GM19043 (cell line): ENCODE results near the gene SMARCA1.

Experiments
- ATAC-seq: cut with Tn5 transposase; IDR thresholded peaks from one replicate; pipeline ENCODE4 v1.9.1; 2021; ENCODE audit warnings: low read depth; ENCODE audit not compliant: unreplicated experiment

SMARCA1 gene

DNA sequence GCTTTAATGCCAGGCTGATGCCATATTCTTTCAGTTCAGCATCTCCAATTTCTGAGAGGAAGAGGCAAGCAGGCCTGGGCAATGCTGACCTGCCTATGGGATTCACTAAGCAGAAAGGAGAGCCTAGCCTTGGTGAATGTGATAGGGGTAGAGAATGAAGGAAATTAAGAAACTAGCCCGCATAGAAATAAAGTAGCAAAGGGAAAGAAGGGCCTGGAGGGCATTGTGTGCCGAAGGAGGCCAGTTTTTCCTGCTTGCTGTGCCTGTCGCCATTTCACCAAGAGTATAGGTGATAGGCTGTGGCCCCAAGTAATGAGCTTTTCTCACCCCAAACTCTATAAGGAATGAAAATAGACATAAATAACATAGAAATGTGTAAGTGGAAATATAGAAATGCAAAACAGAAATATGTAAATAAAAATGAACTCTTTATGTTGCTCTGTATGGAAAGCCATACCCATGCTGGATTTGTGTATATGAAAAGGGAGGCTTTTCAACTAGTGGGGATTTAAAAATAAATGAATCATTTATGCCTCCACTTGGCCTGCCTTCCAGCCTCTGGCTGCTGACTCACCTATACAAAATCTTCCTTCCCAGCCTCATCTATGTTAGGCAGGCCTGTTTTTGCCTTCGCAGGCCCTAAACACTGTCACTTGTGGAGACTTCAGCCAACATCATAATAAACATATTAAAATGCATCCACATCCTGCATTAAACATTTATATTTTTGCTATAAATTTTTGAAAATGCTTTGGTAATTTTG is 11.7 kb upstream of the SMARCA1 start:
- ATAC-seq = no peak

- ATAC-seq = no peak
Observed at GRCh38 chrX:129531132-129531531, 7.8 kb upstream of the SMARCA1 start.

DNA sequence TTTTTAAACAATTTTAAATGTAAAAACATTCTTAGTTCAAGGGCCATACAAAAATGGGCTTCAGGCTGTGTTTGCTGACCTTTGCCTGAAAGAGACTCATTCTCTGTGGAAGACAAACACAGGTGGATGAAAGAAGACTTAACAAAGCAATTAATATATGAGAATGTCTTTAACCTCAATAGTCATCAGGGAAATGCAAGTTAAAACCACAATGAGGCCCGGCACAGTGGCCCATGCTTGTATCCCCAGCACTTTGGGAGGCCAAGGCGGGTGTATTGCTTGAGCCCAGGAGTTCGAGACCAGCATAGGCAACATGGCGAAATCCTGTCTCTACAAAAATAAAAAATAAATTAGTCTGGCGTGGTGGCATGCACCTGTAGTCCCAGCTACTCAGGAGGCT is 7.1 kb upstream of the SMARCA1 start:
- ATAC-seq = no peak

DNA sequence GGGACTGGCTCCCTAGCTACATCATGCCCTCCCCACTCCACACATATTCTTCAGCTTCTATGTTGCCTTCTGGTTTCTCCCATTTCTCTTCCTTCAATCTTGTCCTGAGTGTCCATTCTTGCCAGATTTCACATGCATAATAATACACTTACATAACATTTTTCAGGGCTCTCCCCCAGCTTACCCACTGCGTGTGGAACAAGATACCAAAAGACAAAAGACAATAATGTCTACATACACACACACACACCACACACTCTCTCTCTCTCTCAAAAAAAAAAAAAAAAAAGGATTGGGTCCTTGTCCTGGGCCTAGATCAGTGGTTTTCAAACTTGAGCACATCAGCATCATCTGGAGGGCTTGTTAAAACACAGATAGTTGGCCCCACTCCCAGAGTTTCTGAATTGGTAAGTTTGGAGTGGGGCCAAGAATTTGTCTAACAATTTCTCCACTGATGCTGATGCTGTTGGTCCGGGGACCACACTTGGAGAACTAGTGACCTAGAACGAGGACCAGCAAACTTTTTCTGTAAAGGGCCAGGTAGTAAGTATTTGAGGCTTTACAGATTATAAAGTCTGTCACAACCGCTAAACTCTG is 6.5 kb upstream of the SMARCA1 start:
- ATAC-seq = no peak

DNA sequence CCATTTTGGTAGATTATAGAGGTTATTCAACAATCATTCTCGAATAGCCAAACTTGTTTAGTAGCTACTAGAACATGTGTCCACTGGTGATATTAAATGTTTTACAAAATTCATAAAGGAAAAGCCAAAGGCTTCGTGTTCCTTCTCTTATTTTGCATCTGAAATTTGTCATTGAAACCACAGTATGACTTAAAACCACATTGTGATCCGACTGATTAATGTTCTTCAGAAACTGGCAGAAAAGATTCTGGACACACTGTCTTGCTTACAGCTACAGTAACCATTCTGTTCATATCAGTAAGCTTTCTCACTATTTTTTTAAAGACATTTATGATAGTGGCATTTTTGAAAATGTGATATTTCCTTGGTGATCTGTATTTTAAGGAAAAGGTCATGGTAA is 2.6 kb upstream of the SMARCA1 start:
- ATAC-seq = no peak

- ATAC-seq = no peak
Observed at GRCh38 chrX:129525162-129525561, 1.9 kb upstream of the SMARCA1 start.

GRCh38 chrX:129524250-129524850 is 1.1 kb upstream of the SMARCA1 start:
- no peak for ATAC-seq

DNA sequence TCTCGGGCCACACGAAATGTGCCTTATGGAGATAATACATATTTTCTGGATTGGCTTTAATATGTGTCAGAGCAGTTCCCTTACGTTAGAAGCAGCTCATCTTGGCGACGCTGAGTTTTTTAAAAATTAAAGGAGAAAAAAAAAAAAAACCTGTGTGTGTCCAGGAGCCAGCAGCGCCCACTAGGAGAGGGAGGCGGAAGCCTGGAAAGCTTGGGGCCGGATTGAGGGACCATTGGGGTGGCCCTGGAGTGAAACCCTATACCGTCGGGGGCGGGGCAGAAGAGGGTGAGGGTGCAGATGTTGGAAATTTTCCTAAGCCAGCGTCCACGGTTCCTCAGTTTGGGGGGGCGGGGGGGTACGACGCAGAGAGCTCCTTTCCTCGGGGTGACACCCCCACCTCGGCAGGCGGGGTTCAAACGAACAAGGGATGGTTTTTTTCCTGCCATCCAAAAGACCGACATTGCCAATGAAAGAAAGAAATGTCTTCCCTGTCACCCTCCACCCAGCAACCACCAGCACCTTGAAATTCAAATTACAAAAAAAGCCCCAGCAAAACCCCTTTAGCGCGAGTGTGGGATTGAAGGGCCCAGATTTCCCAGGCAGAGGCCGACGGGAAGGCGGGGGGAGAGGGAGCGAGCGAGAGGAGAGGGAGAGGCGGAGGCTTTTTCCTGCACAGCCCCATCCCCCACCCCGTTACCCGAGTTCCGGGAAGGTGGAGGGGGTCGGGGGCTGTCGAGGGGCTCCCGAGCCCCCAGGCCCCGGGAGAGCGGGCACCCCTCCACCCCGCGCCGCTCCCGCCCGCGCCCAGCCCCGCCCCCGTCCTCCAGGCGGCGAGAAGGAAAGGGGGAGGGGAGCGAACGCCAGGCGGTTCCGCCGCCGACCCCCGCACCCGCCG is 859 bp downstream of the SMARCA1 start:
- no peak for ATAC-seq

GRCh38 chrX:129520151-129520550 is 3.1 kb downstream of the SMARCA1 start:
- no peak for ATAC-seq

DNA sequence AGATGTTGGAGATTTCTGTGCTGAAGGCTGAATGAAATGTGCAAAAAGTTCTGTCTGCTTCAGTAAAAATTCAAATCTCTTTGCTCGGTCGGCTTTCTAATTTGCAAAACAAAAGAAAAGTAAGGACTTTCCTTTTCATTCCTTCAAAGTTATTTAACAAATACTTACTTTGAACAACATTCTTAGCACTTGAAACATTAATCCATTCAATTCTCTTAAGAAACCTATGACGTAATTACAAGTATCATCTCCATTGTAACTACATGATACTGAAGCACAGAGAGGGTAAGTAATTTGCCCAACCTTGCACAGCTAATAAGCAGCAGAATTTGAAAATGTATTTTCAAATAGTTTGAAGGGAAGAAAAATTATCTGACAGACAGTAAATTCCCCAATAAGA is 6.9 kb downstream of the SMARCA1 start:
- no peak for ATAC-seq

DNA sequence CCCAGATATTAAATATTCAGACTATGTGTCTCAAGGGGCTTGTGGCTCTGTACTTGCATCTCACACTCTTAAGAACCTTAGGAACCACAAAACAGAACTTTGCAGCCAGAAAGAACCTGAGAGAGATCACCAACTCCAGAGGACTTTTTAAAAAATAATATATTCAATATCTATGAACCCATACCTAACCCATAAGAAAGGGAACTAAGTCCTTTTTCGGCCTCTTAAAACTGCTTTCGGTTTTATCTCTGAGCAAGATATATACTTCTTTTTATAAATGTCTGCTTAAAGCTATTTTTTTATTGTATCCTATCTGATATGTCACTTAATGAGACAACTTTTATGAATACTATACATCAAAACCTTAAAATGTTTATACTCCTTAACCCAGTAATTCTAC is 10.9 kb downstream of the SMARCA1 start:
- ATAC-seq = no peak

DNA sequence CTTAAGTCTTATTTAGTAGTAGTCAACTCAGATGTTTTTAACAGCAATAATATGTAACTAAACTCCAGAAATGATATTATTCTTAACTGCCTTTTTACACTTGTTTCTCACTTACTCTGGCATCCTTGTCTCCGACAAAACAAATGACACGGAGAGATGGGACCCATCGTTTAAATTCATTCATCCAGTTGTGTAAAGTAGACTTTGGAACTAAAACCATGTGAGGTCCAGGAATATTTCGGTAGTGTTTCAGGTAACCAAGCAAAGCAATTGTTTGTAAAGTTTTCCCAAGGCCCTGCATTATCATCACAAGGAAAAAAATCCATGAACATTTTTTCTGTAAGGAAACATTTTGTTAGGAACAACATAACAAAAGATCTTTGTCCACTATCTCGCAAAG is 11.6 kb downstream of the SMARCA1 start:
- no peak for ATAC-seq

GRCh38 chrX:129510331-129510730 is 13.0 kb downstream of the SMARCA1 start:
- ATAC-seq = no peak

DNA sequence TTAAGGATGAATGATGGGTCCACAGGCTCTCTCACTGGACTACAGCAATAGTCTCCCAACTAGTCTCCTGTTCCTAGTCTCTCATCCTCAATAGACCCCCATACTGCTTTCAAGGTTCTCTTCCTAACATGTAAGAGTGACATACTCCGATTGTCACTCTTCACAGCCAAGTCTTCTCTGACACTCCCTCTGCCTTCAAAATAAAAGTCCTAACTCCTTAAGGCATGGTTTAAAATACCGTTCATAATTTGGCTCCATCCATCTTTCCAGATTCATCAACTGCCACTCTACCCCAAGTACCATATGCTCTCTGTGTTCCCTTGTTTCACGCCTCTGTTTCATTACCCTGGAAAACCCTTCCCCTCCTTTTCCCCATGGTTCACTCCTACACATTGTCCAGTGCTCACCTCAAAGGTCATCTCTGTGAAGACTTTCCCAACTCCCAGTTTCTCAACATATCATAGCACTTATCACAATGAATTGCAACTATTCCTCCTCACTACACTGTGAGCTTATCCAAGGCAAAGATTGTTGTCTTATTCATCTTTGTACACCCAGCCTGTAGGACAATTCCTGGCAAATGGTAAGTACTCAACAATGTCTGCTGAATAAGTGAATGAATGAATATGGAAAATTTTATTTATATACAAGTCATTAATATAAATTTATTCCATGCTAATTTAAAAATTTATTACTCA is 26.0 kb downstream of the SMARCA1 start:
- ATAC-seq = no peak

GRCh38 chrX:129496625-129497024 is 26.7 kb downstream of the SMARCA1 start:
- no peak for ATAC-seq

DNA sequence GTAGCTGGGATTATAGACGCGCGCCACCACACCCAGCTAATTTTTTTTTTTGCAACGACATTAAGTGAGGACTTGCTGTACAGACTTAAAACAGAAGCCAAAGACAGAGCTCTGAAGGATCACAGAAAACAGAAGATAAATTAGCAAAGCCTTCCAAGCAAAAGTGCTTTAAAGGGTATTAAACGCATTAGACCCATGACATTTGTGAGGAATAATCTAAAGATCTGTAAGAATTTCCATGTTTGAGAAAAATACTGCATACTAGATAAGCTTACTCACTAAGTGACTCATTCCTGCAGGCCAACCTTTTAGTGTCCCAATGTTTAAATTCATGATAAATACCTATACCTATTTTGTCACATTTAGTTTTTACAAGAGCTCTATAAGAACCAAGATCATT is 27.4 kb downstream of the SMARCA1 start:
- no peak for ATAC-seq

GRCh38 chrX:129494887-129495286 is 28.4 kb downstream of the SMARCA1 start:
- ATAC-seq = no peak

- no peak for ATAC-seq
Observed at GRCh38 chrX:129493643-129494042, 29.6 kb downstream of the SMARCA1 start.

DNA sequence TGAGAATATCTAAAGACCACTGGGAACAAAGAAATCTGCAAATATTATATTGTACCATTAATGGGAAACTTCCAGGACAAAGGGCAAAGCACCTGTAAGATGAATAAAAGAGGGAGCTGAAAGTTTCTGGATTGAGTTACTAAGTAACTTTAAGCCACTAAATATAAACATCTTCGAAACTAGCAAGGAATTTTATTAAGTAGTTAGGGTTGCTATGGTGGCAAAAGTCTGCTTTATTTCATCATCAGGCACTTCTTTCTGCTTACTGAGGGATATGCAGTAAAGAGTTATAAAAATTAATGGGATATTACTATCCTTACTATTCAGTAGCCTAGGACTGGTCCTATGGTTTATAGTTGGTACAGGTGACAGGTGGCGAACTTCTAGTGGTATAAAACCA is 33.0 kb downstream of the SMARCA1 start:
- no peak for ATAC-seq

GRCh38 chrX:129488359-129488758 is 34.9 kb downstream of the SMARCA1 start:
- ATAC-seq = no peak
